Parathyroid adenoma (tissue), 2 donors: ENCODE data around the gene LPP.

Experiments
- H2AFZ ChIP-seq: fragments of 300-600 bp; sonication (generic); one replicate; pipeline ENCODE4 v1.7.0; 2017; ENCODE audit warnings: antibody characterized with exemption, mild to moderate bottlenecking
- H3K27ac ChIP-seq: fragments of 300-600 bp; sonication (generic); one replicate; pipeline ENCODE4 v1.7.0; 2017
- H3K27me3 ChIP-seq: fragments of 300-600 bp; sonication (generic); one replicate; pipeline ENCODE4 v1.7.0; 2017; ENCODE audit warnings: low read length; ENCODE audit not compliant: control insufficient read depth, insufficient read depth
- H3K36me3 ChIP-seq: fragments of 300-600 bp; sonication (generic); one replicate; pipeline ENCODE4 v1.7.0; 2017; ENCODE audit warnings: low read length; ENCODE audit not compliant: control insufficient read depth, insufficient read depth
- H3K4me1 ChIP-seq: fragments of 300-600 bp; sonication (generic); one replicate; pipeline ENCODE4 v1.7.0; 2017; ENCODE audit warnings: control low read depth
- H3K4me2 ChIP-seq: fragments of 300-600 bp; sonication (generic); one replicate; pipeline ENCODE4 v1.7.0; 2017; ENCODE audit warnings: low read length
- H3K4me3 ChIP-seq: fragments of 300-600 bp; sonication (generic); one replicate; pipeline ENCODE4 v1.7.0; 2017; ENCODE audit warnings: low read depth, low read length
- H3K79me2 ChIP-seq: fragments of 300-600 bp; sonication (generic); one replicate; pipeline ENCODE4 v1.7.0; 2017; ENCODE audit warnings: control low read depth
- H3K9ac ChIP-seq: fragments of 300-600 bp; sonication (generic); one replicate; pipeline ENCODE4 v1.7.0; 2017; ENCODE audit warnings: mild to moderate bottlenecking
- H3K9me3 ChIP-seq: fragments of 300-600 bp; sonication (generic); one replicate; pipeline ENCODE4 v1.7.0; 2017; ENCODE audit warnings: low read length; ENCODE audit not compliant: control insufficient read depth
- CTCF ChIP-seq: fragments of 300-600 bp; sonication (generic); IDR thresholded peaks from one replicate; pipeline ENCODE4 v1.7.0; 2017; ENCODE audit warnings: antibody characterized with exemption, mild to moderate bottlenecking
- donor health status: primary hyperparathyroidism.

The LPP gene

GRCh38 chr3:188259596-188259995 is 105.6 kb downstream of the LPP start:
- no peaks in the 10 kb centered on the region for H3K36me3 ChIP-seq
- no peak overlapping the region for H3K4me2 ChIP-seq
- H3K9me3 ChIP-seq: no peaks in the 10 kb centered on the region
- no peak overlapping the region for H3K4me3 ChIP-seq
- H2AFZ ChIP-seq: no peak overlapping the region
- no peaks in the 10 kb centered on the region for H3K27me3 ChIP-seq
- TF ChIP-seq CTCF: no peak
- H3K27ac ChIP-seq: no peak overlapping the region
- H3K79me2 ChIP-seq: peaks cover 3% of the 10 kb centered on the region
- no peak overlapping the region for H3K9ac ChIP-seq
- H3K4me1 ChIP-seq: no peaks in the 10 kb centered on the region

- Histone ChIP-seq H3K4me3 (no peak overlapping the region), H3K9me3 (no peaks in the 10 kb centered on the region), H3K4me2 (no peak overlapping the region), H3K4me1 (no peaks in the 10 kb centered on the region), H3K79me2 (no peaks in the 10 kb centered on the region), H3K27me3 (no peaks in the 10 kb centered on the region), H3K27ac (no peak overlapping the region), H3K9ac (no peak overlapping the region), H3K36me3 (no peaks in the 10 kb centered on the region), H2AFZ (no peak overlapping the region)
- no peak for TF ChIP-seq CTCF
These were observed 107.1 kb downstream of the LPP start for GRCh38 chr3:188261011-188261410.

GRCh38 chr3:188262488-188262887 is 108.5 kb downstream of the LPP start:
- Histone ChIP-seq H2AFZ (no peak overlapping the region), H3K9me3 (no peaks in the 10 kb centered on the region), H3K27me3 (no peaks in the 10 kb centered on the region), H3K27ac (peak overlapping the region; percentile 40), H3K79me2 (no peaks in the 10 kb centered on the region), H3K4me2 (no peak overlapping the region), H3K4me3 (no peak overlapping the region), H3K36me3 (no peaks in the 10 kb centered on the region), H3K4me1 (no peaks in the 10 kb centered on the region), H3K9ac (no peak overlapping the region)
- no peak for TF ChIP-seq CTCF

- H3K27me3 ChIP-seq: no peaks in the 10 kb centered on the region
- H3K4me1 ChIP-seq: no peaks in the 10 kb centered on the region
- H3K79me2 ChIP-seq: no peaks in the 10 kb centered on the region
- H2AFZ ChIP-seq: no peak overlapping the region
- H3K4me3 ChIP-seq: no peak overlapping the region
- H3K9ac ChIP-seq: no peak overlapping the region
- no peaks in the 10 kb centered on the region for H3K9me3 ChIP-seq
- TF ChIP-seq CTCF: no peak
- H3K4me2 ChIP-seq: no peak overlapping the region
- H3K36me3 ChIP-seq: no peaks in the 10 kb centered on the region
- no peak overlapping the region for H3K27ac ChIP-seq
These were observed 109.1 kb downstream of the LPP start for GRCh38 chr3:188262913-188263683.
